Transverse colon (tissue), 4 donors: ENCODE measurements around the gene ABCD4. TPM values are rescaled to one million over a fixed set of nuclear protein-coding genes. Genes with fewer than 3 reads are reported as not detected.

Experiments
- DNase-seq: peaks from one replicate; pipeline ENCODE4 v3.0.0-alpha.2; 2019
- H3K27ac ChIP-seq, 4 donors: fragments of 200-600 bp; sonication (generic); 2 replicates each; pipeline ENCODE4 v1.5.1; 2016 to 2018; ENCODE audit warnings: inconsistent platforms in 4 of 4
- H3K27me3 ChIP-seq: fragments of 200-600 bp; sonication (generic); 2 replicates; pipeline ENCODE4 v1.5.1; 2017; ENCODE audit warnings: inconsistent platforms
- H3K36me3 ChIP-seq, 4 donors: fragments of 200-600 bp; sonication (generic); 2 replicates each; pipeline ENCODE4 v1.5.1; 2017 to 2019; ENCODE audit warnings: inconsistent platforms in 4 of 4
- H3K4me1 ChIP-seq, 4 donors: fragments of 200-600 bp; sonication (generic); 2 replicates each; pipeline ENCODE4 v1.5.1; 2017 to 2020; ENCODE audit warnings: inconsistent platforms in 4 of 4
- H3K4me3 ChIP-seq, 4 donors: fragments of 200-600 bp; sonication (generic); 1 replicate in 1 of 4; 2 replicates in 3 of 4; pipeline versions ENCODE4 v1.5.1 to v1.6.1; 2017 to 2019; ENCODE audit warnings: inconsistent platforms in 4 of 4
- H3K9me3 ChIP-seq, 2 donors: fragments of 200-600 bp; sonication (generic); 2 replicates each; pipeline ENCODE4 v1.5.1; 2017 to 2019; ENCODE audit warnings: inconsistent platforms in 2 of 2
- CTCF ChIP-seq, 5 experiments: fragments of 200-600 bp in 3 of 5; fragments of 450-650 bp in 2 of 5; sonication (generic) in 3 of 5; IDR thresholded peaks; 1 replicate in 2 of 5; 2 replicates in 3 of 5; pipeline ENCODE4 v1.5.1; 2016 to 2017; ENCODE audit warnings: antibody characterized with exemption in 5 of 5, inconsistent platforms in 3 of 5, mild to moderate bottlenecking in 2 of 5, moderate library complexity in 1 of 5
- EP300 ChIP-seq: sonication (generic); formaldehyde crosslinking; IDR thresholded peaks from one replicate; pipeline ENCODE4 v1.6.1; 2017; ENCODE audit warnings: antibody characterized with exemption, low read depth
- POLR2A ChIP-seq: fragments of 450-650 bp; IDR thresholded peaks from one replicate; pipeline ENCODE4 v1.6.1; 2016; ENCODE audit warnings: antibody characterized with exemption, mild to moderate bottlenecking, moderate library complexity
- POLR2AphosphoS5 ChIP-seq, 3 donors: sonication (generic); formaldehyde crosslinking; IDR thresholded peaks; one replicate each; pipeline ENCODE4 v1.6.1; 2016; ENCODE audit warnings: antibody characterized with exemption in 3 of 3
- WGBS, 2 donors: methylation state at CpG; one replicate each; pipeline ENCODE4 v1.1.5; 2018; ENCODE audit warnings: low coverage in 1 of 2; 5-methylcytosine and 5-hydroxymethylcytosine counted together
- in situ Hi-C, 4 donors: fragments of 200-750 bp; cut with MboI; loops; one replicate each; pipeline versions ENCODE4 v1.15.0 to v1.15.1; 2017; ENCODE audit warnings: low sequenced_read_pairs in 3 of 4, low pct_ligation_motif_present in 1 of 4, low pct_unique_long_range_greater_than_20kb in 1 of 4
- intact Hi-C: fragments of 100-400 bp; cut with DNase I; formaldehyde crosslinking; loops from one replicate; pipeline ENCODE4 v1.15.1; 2023; ENCODE audit warnings: low total_unique reads
- total RNA-seq, 4 donors: library from RNA; depleted of rRNA; stranded (reverse); fragments of >200 nt; gene quantifications; one replicate each; pipeline ENCODE4 v1.1.0, GENCODE V29; 2016

ABCD4 gene
- total RNA-seq, 4 donors from 2014 or later, result 51.6 to 107 (median 73.1) TPM

GRCh38 chr14:74258764-74259035, 44.0 kb downstream of the ABCD4 start:
- in situ Hi-C loops, result loop anchor here in 2 of 4 donors (10.0 kb wide), 2 partner anchors 144 to 154 kb away; no protein-coding TSS in a partner anchor
- H3K27me3 ChIP-seq, result peaks cover 25% of the 10 kb centered on the region

GRCh38 chr14:74257941-74258763, 44.6 kb downstream of the ABCD4 start:
- peaks cover 29% of the 10 kb centered on the region for H3K27me3 ChIP-seq
- H3K4me1 ChIP-seq, result peaks cover 5 to 15% (median 14%) of the 10 kb centered on the region in 4 donors
- H3K4me3 ChIP-seq, result peak overlapping the region; percentile 31 to 64 (median 44)
- H3K36me3 ChIP-seq, result no peaks in the 10 kb centered on the region
- TF ChIP-seq CTCF (IDR thresholded peaks at IDR 0.05), result no peak
- TF ChIP-seq EP300, result no peak
- TF ChIP-seq POLR2AphosphoS5 (IDR thresholded peaks at IDR 0.05), result no peak
- TF ChIP-seq POLR2A, result no peak
- in situ Hi-C loops (loop anchor here in 2 of 4 donors (10.0 kb wide), 2 partner anchors 143 to 153 kb away; no protein-coding TSS in a partner anchor), intact Hi-C loops (no loop called here)
- no peak overlapping the region for H3K27ac ChIP-seq
- no peak for DNase-seq
- no peaks in the 10 kb centered on the region for H3K9me3 ChIP-seq
- WGBS, 2 donors, result 0 to 12% methylated on average over 4 to 56 of the region's 56 CpGs

More at GRCh38 chr14:74258764-74259035, 44.0 kb downstream of the ABCD4 start:
- DNase-seq, result no peak
- no peaks in the 10 kb centered on the region for H3K36me3 ChIP-seq
- WGBS, 2 donors, result 74% methylated on average over 3 of the region's 3 CpGs; no CpG with 5 or more reads in 1 of the 2 donors
- no peak for TF ChIP-seq POLR2A
- TF ChIP-seq EP300, result no peak
- no peak for TF ChIP-seq POLR2AphosphoS5 (IDR thresholded peaks at IDR 0.05)
- no peak for TF ChIP-seq CTCF (IDR thresholded peaks at IDR 0.05)
- intact Hi-C loops, result no loop called here
- no peaks in the 10 kb centered on the region for H3K9me3 ChIP-seq
- H3K4me3 ChIP-seq, result no peak overlapping the region
- peaks cover 5 to 15% (median 14%) of the 10 kb centered on the region in 4 donors for H3K4me1 ChIP-seq
- H3K27ac ChIP-seq, result no peak overlapping the region

GRCh38 chr14:74257078-74257940, 45.4 kb downstream of the ABCD4 start:
- Histone ChIP-seq H3K36me3 (no peaks in the 10 kb centered on the region), H3K4me3 (peak overlapping the region; percentile 31 to 64 (median 44)), H3K27me3 (peaks cover 33% of the 10 kb centered on the region), H3K9me3 (no peaks in the 10 kb centered on the region), H3K4me1 (peaks cover 5 to 15% (median 14%) of the 10 kb centered on the region in 4 donors), H3K27ac (no peak overlapping the region)
- TF ChIP-seq CTCF (IDR thresholded peaks at IDR 0.05) (peak; percentile 51 to 99 (median 95)), POLR2AphosphoS5 (IDR thresholded peaks at IDR 0.05) (no peak)
- peak; percentile 43 for DNase-seq
- intact Hi-C loops (no loop called here), in situ Hi-C loops (loop anchor here in 2 of 4 donors (10.0 kb wide), 2 partner anchors 143 to 153 kb away; no protein-coding TSS in a partner anchor)
- 3% methylated on average over 59 of the region's 68 CpGs; no CpG with 5 or more reads in 1 of the 2 donors for WGBS, 2 donors

GRCh38 chr14:74255281-74255680, 47.5 kb downstream of the ABCD4 start:
- intact Hi-C loops (no loop called here), in situ Hi-C loops (loop anchor here in 2 of 4 donors (10.0 kb wide), 2 partner anchors 140 to 150 kb away; no protein-coding TSS in a partner anchor)
- Histone ChIP-seq H3K9me3 (no peaks in the 10 kb centered on the region), H3K4me1 (peaks cover 5 to 22% (median 15%) of the 10 kb centered on the region in 4 donors), H3K27ac (no peak overlapping the region), H3K27me3 (peaks cover 39% of the 10 kb centered on the region), H3K4me3 (no peak overlapping the region), H3K36me3 (no peaks in the 10 kb centered on the region)
- 89% methylated on average over 3 of the region's 3 CpGs; no CpG with 5 or more reads in 1 of the 2 donors for WGBS, 2 donors
- DNase-seq, result no peak
- no peak for TF ChIP-seq POLR2A
- TF ChIP-seq POLR2AphosphoS5 (IDR thresholded peaks at IDR 0.05), result no peak
- TF ChIP-seq CTCF (IDR thresholded peaks at IDR 0.05), result no peak
- no peak for TF ChIP-seq EP300
